ENCODE results near the gene RNH1.

- TF ChIP-seq, protein P1, sequence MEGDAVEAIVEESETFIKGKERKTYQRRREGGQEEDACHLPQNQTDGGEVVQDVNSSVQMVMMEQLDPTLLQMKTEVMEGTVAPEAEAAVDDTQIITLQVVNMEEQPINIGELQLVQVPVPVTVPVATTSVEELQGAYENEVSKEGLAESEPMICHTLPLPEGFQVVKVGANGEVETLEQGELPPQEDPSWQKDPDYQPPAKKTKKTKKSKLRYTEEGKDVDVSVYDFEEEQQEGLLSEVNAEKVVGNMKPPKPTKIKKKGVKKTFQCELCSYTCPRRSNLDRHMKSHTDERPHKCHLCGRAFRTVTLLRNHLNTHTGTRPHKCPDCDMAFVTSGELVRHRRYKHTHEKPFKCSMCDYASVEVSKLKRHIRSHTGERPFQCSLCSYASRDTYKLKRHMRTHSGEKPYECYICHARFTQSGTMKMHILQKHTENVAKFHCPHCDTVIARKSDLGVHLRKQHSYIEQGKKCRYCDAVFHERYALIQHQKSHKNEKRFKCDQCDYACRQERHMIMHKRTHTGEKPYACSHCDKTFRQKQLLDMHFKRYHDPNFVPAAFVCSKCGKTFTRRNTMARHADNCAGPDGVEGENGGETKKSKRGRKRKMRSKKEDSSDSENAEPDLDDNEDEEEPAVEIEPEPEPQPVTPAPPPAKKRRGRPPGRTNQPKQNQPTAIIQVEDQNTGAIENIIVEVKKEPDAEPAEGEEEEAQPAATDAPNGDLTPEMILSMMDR (IDR thresholded peaks at IDR 0.05): no peak
- peak; percentile 39; the same call in 1 of the 2 replicates for TF ChIP-seq GABPB1 (CRISPR knock-in tag; IDR thresholded peaks at IDR 0.05)
- peak; percentile 97 for TF ChIP-seq NFYB (CRISPR knock-in tag; conservative IDR thresholded peaks at IDR 0.05; ENCODE audit: low read depth)
- no peak for TF ChIP-seq ZNF121 (CRISPR knock-in tag; IDR thresholded peaks at IDR 0.05)
- TF ChIP-seq NR3C1 (CRISPR knock-in tag; conservative IDR thresholded peaks at IDR 0.05; ENCODE audit: low read depth): no peak
- TF ChIP-seq, protein P2, sequence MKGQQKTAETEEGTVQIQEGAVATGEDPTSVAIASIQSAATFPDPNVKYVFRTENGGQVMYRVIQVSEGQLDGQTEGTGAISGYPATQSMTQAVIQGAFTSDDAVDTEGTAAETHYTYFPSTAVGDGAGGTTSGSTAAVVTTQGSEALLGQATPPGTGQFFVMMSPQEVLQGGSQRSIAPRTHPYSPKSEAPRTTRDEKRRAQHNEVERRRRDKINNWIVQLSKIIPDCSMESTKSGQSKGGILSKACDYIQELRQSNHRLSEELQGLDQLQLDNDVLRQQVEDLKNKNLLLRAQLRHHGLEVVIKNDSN (CRISPR knock-in tag; IDR thresholded peaks at IDR 0.05): no peak
- no peak for TF ChIP-seq ZNF232 (CRISPR knock-in tag; IDR thresholded peaks at IDR 0.05)
These were observed 28.7 kb upstream of the RNH1 start, which contains the start of gene HRAS for GRCh38 chr11:535519-536454.
